Hepatocyte (in vitro differentiated cells): ENCODE data around the gene SSBP3.

ENCODE experiments used
- CTCF ChIP-seq: fragments of 200-600 bp; sonication (generic); IDR thresholded peaks from 2 replicates; pipeline ENCODE4 v1.5.1; 2016; ENCODE audit warnings: antibody characterized with exemption, mild to moderate bottlenecking; ENCODE audit not compliant: poor library complexity
- EZH2 ChIP-seq: fragments of 200-600 bp; sonication (generic); IDR thresholded peaks from 2 replicates; pipeline ENCODE4 v1.6.1; 2016; ENCODE audit warnings: antibody characterized with exemption, mild to moderate bottlenecking, borderline replicate concordance
- EZH2phosphoT487 ChIP-seq: fragments of 200-600 bp; sonication (generic); IDR thresholded peaks from one replicate; pipeline ENCODE4 v1.6.1; 2018; ENCODE audit warnings: antibody characterized with exemption, mild to moderate bottlenecking, low read depth, moderate library complexity; ENCODE audit not compliant: unreplicated experiment, severe bottlenecking

- TF ChIP-seq EZH2phosphoT487 (no peak), CTCF (no peak), EZH2 (no peak)
These were observed 78.7 kb downstream of the SSBP3 start for GRCh38 chr1:54327386-54328065.
